H9 (cell line): ENCODE results near the gene MNX1. TPM values are rescaled to one million over a fixed set of nuclear protein-coding genes. Genes with fewer than 3 reads are reported as not detected.

Experiments used
- DNase-seq: peaks from one replicate; pipeline ENCODE4 v3.0.0-alpha.2; 2017
- H2AFZ ChIP-seq: one replicate; pipeline ENCODE4 v1.6.1; 2013; ENCODE audit warnings: mild to moderate bottlenecking, low read length, control low read depth, moderate library complexity
- H2AK5ac ChIP-seq: 2 replicates; pipeline ENCODE4 v1.6.1; 2013; ENCODE audit warnings: low read length, control low read depth, mixed read lengths; ENCODE audit not compliant: insufficient read length
- H2BK120ac ChIP-seq: one replicate; pipeline ENCODE4 v1.6.1; 2013; ENCODE audit warnings: low read depth, mild to moderate bottlenecking, low read length, control low read depth, inconsistent platforms; ENCODE audit not compliant: poor library complexity, severe bottlenecking
- H2BK12ac ChIP-seq: 2 replicates; pipeline ENCODE4 v1.6.1; 2013; ENCODE audit warnings: low read length, control low read depth, mixed read lengths, low read depth; ENCODE audit not compliant: insufficient read length
- H2BK15ac ChIP-seq: 2 replicates; pipeline ENCODE4 v1.6.1; 2013; ENCODE audit warnings: low read depth, low read length, control low read depth
- H2BK20ac ChIP-seq: one replicate; pipeline ENCODE4 v1.6.1; 2013; ENCODE audit warnings: low read depth, mild to moderate bottlenecking, low read length, control low read depth, inconsistent platforms; ENCODE audit not compliant: poor library complexity, severe bottlenecking
- H2BK5ac ChIP-seq: 2 replicates; pipeline ENCODE4 v1.6.1; 2013; ENCODE audit warnings: low read length, control low read depth, mixed read lengths; ENCODE audit not compliant: insufficient read length
- H3K14ac ChIP-seq: 2 replicates; pipeline ENCODE4 v1.6.1; 2013; ENCODE audit warnings: low read length, control low read depth; ENCODE audit not compliant: insufficient read depth
- H3K18ac ChIP-seq: 2 replicates; pipeline ENCODE4 v1.6.1; 2013; ENCODE audit warnings: low read depth, mild to moderate bottlenecking, mixed read lengths, low read length, control low read depth; ENCODE audit not compliant: insufficient read length
- H3K23ac ChIP-seq: 2 replicates; pipeline ENCODE4 v1.6.1; 2013; ENCODE audit warnings: low read length, control low read depth, mixed read lengths, low read depth; ENCODE audit not compliant: insufficient read length
- H3K23me2 ChIP-seq: 2 replicates; pipeline ENCODE4 v1.6.1; 2013; ENCODE audit warnings: low read depth, mild to moderate bottlenecking, mixed read lengths, low read length, control low read depth; ENCODE audit not compliant: insufficient read length, poor library complexity, severe bottlenecking
- H3K27ac ChIP-seq: 2 replicates; pipeline ENCODE4 v1.5.1; 2013; ENCODE audit warnings: low read length, control low read depth, mixed read lengths, low read depth; ENCODE audit not compliant: insufficient read length
- H3K27me3 ChIP-seq: 2 replicates; pipeline ENCODE4 v1.6.1; 2013; ENCODE audit warnings: low read length, control low read depth, inconsistent platforms; ENCODE audit not compliant: insufficient read depth
- H3K4ac ChIP-seq: 2 replicates; pipeline ENCODE4 v1.6.1; 2013; ENCODE audit warnings: low read depth, mild to moderate bottlenecking, control low read depth, inconsistent platforms, low read length, moderate library complexity
- H3K4me1 ChIP-seq: 2 replicates; pipeline ENCODE4 v1.6.1; 2013; ENCODE audit warnings: low read length, control low read depth, inconsistent platforms; ENCODE audit not compliant: insufficient read depth
- H3K4me2 ChIP-seq: 2 replicates; pipeline ENCODE4 v1.6.1; 2013; ENCODE audit warnings: low read length, control low read depth, mixed read lengths; ENCODE audit not compliant: insufficient read length, insufficient read depth
- H3K56ac ChIP-seq: 2 replicates; pipeline ENCODE4 v1.6.1; 2013; ENCODE audit warnings: low read depth, mild to moderate bottlenecking, mixed read lengths, low read length, control low read depth; ENCODE audit not compliant: insufficient read length
- H3K79me1 ChIP-seq: 2 replicates; pipeline ENCODE4 v1.6.1; 2013; ENCODE audit warnings: low read depth, mild to moderate bottlenecking, moderate library complexity, low read length, control low read depth, inconsistent platforms; ENCODE audit not compliant: insufficient read depth, poor library complexity, severe bottlenecking
- H3K79me2 ChIP-seq: 2 replicates; pipeline ENCODE4 v1.6.1; 2013; ENCODE audit warnings: low read length, control low read depth, inconsistent platforms; ENCODE audit not compliant: insufficient read depth
- H3K9ac ChIP-seq: 2 replicates; pipeline ENCODE4 v1.6.1; 2013; ENCODE audit warnings: low read length, control low read depth, mixed read lengths; ENCODE audit not compliant: insufficient read length; ENCODE audit errors: extremely low read depth
- H3K9me3 ChIP-seq: one replicate; pipeline ENCODE4 v1.6.1; 2013; ENCODE audit warnings: low read depth, low read length, inconsistent platforms; ENCODE audit not compliant: control insufficient read depth
- H3T11ph ChIP-seq: one replicate; pipeline ENCODE4 v1.6.1; 2013; ENCODE audit warnings: mild to moderate bottlenecking, low read length, control low read depth, inconsistent platforms
- H4K20me1 ChIP-seq: one replicate; pipeline ENCODE4 v1.6.1; 2013; ENCODE audit not compliant: control insufficient read depth, insufficient read length, insufficient read depth
- H4K5ac ChIP-seq: 2 replicates; pipeline ENCODE4 v1.6.1; 2013; ENCODE audit warnings: low read depth, mild to moderate bottlenecking, mixed read lengths, low read length, control low read depth; ENCODE audit not compliant: insufficient read length
- H4K8ac ChIP-seq: replicated peaks from 2 replicates; pipeline ENCODE4 v1.6.1; 2013; ENCODE audit warnings: low read length, control low read depth, mixed read lengths, low read depth; ENCODE audit not compliant: insufficient read length
- H4K91ac ChIP-seq: 2 replicates; pipeline ENCODE4 v1.6.1; 2013; ENCODE audit warnings: low read depth, mild to moderate bottlenecking, moderate library complexity, mixed read lengths, low read length, control low read depth; ENCODE audit not compliant: insufficient read length
- H3K27ac Mint-ChIP-seq, 3 experiments: 2 replicates in 2 of 3; 3 replicates in 1 of 3; pipeline ENCODE4 v1.8.0; 2020 to 2021; ENCODE audit warnings: mixed read lengths in 3 of 3, mild to moderate bottlenecking in 1 of 3, moderate library complexity in 1 of 3
- H3K27me3 Mint-ChIP-seq: 2 replicates; pipeline ENCODE4 v1.8.0; 2021; ENCODE audit warnings: low read depth, mild to moderate bottlenecking, moderate library complexity, mixed read lengths
- H3K36me3 Mint-ChIP-seq, 3 experiments: 2 replicates in 2 of 3; 3 replicates in 1 of 3; pipeline ENCODE4 v1.8.0; 2020 to 2021; ENCODE audit warnings: low read depth in 3 of 3, mixed read lengths in 3 of 3; ENCODE audit not compliant: insufficient read depth in 1 of 3
- H3K4me1 Mint-ChIP-seq, 2 experiments: 2 replicates each; pipeline ENCODE4 v1.8.0; 2020; ENCODE audit warnings: mixed read lengths in 2 of 2
- H3K4me3 Mint-ChIP-seq, 2 experiments: 2 replicates in 1 of 2; 3 replicates in 1 of 2; pipeline ENCODE4 v1.8.0; 2020 to 2021; ENCODE audit warnings: mild to moderate bottlenecking in 2 of 2, mixed read lengths in 2 of 2, moderate library complexity in 1 of 2
- H3K9me3 Mint-ChIP-seq, 2 experiments: 2 replicates in 1 of 2; 3 replicates in 1 of 2; pipeline ENCODE4 v1.8.0; 2020; ENCODE audit warnings: mild to moderate bottlenecking in 2 of 2, mixed read lengths in 2 of 2, moderate library complexity in 1 of 2
- CTCF ChIP-seq: fragments of 200-600 bp; sonication (generic); conservative IDR thresholded peaks from 3 replicates; pipeline ENCODE4 v1.8.0; 2021; ENCODE audit warnings: antibody characterized with exemption, mild to moderate bottlenecking
- WGBS: extraction: QIAGEN DNeasy Blood & Tissue Kit; methylation state at CpG from one replicate; pipeline ENCODE4 v1.1.7; 2013; ENCODE audit warnings: missing lambda C conversion rate, low lambda C conversion rate, mixed read lengths; ENCODE audit not compliant: insufficient read length; ENCODE audit errors: extremely low coverage; 5-methylcytosine and 5-hydroxymethylcytosine counted together
- total RNA-seq: library from RNA; stranded (reverse); gene quantifications from 2 replicates; pipeline ENCODE4 v1.2.1, GENCODE V29; 2021

The MNX1 gene
- total RNA-seq, 1 experiment from 2014 or later, result not detected

DNA sequence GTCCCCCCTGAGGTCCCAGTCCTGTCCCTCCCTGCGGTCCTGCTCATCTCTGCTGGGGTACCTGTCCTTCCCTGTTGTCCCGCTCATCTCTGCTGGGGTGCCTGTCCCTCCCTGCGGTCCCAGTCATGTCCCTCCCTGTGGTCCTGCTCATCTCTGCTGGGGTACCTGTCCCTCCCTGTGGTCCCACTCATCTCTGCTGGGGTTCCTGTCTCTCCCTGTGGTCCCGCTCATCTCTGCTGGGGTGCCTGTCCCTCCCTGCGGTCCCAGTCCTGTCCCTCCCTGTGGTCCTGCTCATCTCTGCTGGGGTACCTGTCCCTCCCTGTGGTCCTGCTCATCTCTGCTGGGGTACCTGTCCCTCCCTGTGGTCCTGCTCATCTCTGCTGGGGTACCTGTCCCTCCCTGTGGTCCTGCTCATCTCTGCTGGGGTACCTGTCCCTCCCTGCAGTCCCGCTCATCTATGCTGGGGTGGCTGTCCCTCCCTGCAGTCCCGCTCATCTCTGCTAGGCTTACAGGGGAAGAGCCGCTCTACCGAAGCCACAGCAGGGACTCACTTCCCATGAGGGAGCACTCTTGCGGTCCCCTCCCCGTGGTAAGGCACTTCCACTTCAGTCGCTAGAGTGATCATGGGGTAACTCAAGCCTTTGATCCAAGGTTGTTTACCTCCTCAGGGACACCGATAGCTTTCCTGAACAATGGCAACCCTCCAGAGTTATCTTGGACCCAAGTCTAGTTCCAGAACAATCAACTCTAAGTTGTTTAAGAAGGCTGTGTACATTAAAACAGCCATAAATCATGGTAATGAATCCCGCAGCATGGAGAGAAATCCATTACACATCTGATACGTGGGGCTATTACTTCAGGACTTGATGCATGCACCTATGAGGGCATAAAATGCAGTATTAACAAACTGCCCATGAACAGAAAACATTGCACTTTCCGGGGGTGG lies 46.8 kb upstream of the MNX1 start:
- Histone ChIP-seq H2BK20ac (no peak overlapping the region), H3T11ph (no peak overlapping the region), H3K4me2 (no peak overlapping the region), H2BK12ac (no peak overlapping the region), H3K79me2 (no peaks in the 10 kb centered on the region), H3K27me3 (no peaks in the 10 kb centered on the region), H3K9me3 (no peaks in the 10 kb centered on the region), H3K14ac (no peak overlapping the region; the same call in 1 of the 2 replicates), H2AK5ac (no peak overlapping the region), H3K27ac (no peak overlapping the region), H3K79me1 (no peaks in the 10 kb centered on the region), H3K4me1 (no peaks in the 10 kb centered on the region), H3K18ac (peak overlapping the region; percentile 53), H4K20me1 (no peaks in the 10 kb centered on the region), H4K91ac (no peak overlapping the region), H2BK15ac (no peak overlapping the region), H2AFZ (no peak overlapping the region), H3K9ac (no peak overlapping the region), H2BK5ac (no peak overlapping the region), H3K23ac (no peak overlapping the region), H3K56ac (no peak overlapping the region), H2BK120ac (no peak overlapping the region), H3K4ac (no peak overlapping the region), H3K23me2 (no peaks in the 10 kb centered on the region), H4K5ac (no peak overlapping the region), H4K8ac (no peak overlapping the region)
- no peak for TF ChIP-seq CTCF
- no CpG with 5 or more reads among the region's 16 CpGs for WGBS
- H3K9me3 Mint-ChIP-seq, result peaks cover 3 to 5% of the 10 kb centered on the region in 2 experiments; a peak in 2 of 5 replicates
- H3K4me3 Mint-ChIP-seq, result no peak overlapping the region
- no peak overlapping the region for H3K27ac Mint-ChIP-seq
- no peaks in the 10 kb centered on the region for H3K36me3 Mint-ChIP-seq
- H3K4me1 Mint-ChIP-seq, result no peaks in the 10 kb centered on the region
- peaks cover 30% of the 10 kb centered on the region for H3K27me3 Mint-ChIP-seq
- no peak for DNase-seq
